Effector memory CD4-positive, alpha-beta T cell (primary cell): ENCODE measurements around the gene FHL2.

Experiments used
- DNase-seq, 3 donors: peaks; one replicate each; pipeline ENCODE4 v3.0.0-alpha.2; 2020
- H3K27ac ChIP-seq: 2 replicates; pipeline ENCODE4 v1.7.0; 2013; ENCODE audit warnings: mild to moderate bottlenecking, low read length, moderate library complexity; ENCODE audit not compliant: insufficient read depth, poor library complexity, severe bottlenecking
- H3K27me3 ChIP-seq: replicated peaks from 2 replicates; pipeline ENCODE4 v1.7.0; 2013; ENCODE audit warnings: mild to moderate bottlenecking, low read length; ENCODE audit not compliant: insufficient read depth, control insufficient read depth, poor library complexity, severe bottlenecking
- H3K36me3 ChIP-seq: 2 replicates; pipeline ENCODE4 v1.7.0; 2013; ENCODE audit warnings: mild to moderate bottlenecking, low read length, moderate library complexity; ENCODE audit not compliant: control insufficient read depth, insufficient read depth
- H3K4me1 ChIP-seq: 2 replicates; pipeline ENCODE4 v1.7.0; 2013; ENCODE audit warnings: low read length, mild to moderate bottlenecking; ENCODE audit not compliant: control insufficient read depth, insufficient read depth, poor library complexity, severe bottlenecking
- H3K4me3 ChIP-seq: 2 replicates; pipeline ENCODE4 v1.7.0; 2013; ENCODE audit warnings: low read length, low read depth, mild to moderate bottlenecking; ENCODE audit not compliant: insufficient read depth, poor library complexity, severe bottlenecking
- H3K9me3 ChIP-seq: 2 replicates; pipeline ENCODE4 v1.7.0; 2013; ENCODE audit warnings: mild to moderate bottlenecking, low read length, moderate library complexity; ENCODE audit not compliant: control insufficient read depth

Gene FHL2

DNA sequence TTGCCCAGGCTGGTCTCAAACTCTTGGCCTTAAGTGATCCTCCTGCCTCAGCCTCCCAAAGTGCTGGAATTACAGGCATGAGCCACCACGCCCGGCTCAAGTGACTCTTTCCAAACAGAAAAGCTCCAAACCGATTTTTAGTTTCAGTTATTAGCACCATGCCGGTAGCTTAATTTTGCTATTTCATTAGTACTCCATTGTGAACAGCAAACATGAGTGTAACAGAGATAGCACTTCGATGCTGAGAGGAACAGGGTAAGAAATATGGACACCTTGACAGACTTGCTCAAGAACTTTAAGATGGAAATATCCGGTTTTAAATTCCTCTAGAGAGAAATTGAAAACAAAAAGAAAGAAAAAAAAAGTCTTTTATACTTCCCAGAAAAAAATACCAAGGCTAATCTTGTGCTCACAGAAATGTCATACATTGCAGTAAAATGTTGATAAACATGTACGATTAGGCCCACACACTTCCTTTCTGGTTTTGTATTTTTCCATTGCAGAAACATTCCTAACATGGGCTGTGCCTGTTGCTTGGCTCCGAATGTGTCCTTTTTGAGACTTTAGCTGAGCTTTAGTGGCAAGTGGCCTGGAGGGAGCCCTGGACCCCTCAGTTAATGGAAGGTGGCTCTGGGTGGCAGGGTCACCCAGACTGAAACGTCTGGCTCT, 18.3 kb downstream of the FHL2 start:
- Histone ChIP-seq H3K27ac (no peak overlapping the region), H3K4me3 (no peak overlapping the region), H3K9me3 (no peaks in the 10 kb centered on the region), H3K27me3 (no peaks in the 10 kb centered on the region), H3K36me3 (no peaks in the 10 kb centered on the region), H3K4me1 (no peaks in the 10 kb centered on the region)
- no peak for DNase-seq

DNA sequence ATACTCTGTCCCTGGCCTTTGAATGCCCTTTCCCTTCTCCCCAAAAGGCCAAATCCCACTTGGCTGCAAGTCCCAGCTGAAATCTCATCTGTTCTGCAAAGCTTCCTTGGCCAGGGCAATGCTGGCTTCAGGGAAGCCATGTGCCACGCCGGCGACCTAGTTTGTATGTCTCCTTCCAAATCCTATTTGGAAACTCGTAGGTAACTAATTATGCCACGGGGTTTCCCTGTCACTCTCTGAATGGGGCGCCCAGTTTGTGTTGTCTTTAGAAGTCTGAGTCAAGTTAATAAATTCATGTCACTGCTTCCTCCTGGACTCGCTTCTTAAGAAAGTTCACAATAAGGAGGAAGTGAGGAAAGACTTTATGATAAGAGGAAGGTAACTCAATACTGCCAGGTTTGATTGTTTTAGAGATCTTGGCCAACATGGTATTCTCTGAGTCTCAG, 19.1 kb downstream of the FHL2 start:
- no peak overlapping the region for H3K27ac ChIP-seq
- no peak for DNase-seq
- H3K4me1 ChIP-seq: no peaks in the 10 kb centered on the region
- no peak overlapping the region for H3K4me3 ChIP-seq
- H3K27me3 ChIP-seq: no peaks in the 10 kb centered on the region
- H3K36me3 ChIP-seq: no peaks in the 10 kb centered on the region
- H3K9me3 ChIP-seq: no peaks in the 10 kb centered on the region

DNA sequence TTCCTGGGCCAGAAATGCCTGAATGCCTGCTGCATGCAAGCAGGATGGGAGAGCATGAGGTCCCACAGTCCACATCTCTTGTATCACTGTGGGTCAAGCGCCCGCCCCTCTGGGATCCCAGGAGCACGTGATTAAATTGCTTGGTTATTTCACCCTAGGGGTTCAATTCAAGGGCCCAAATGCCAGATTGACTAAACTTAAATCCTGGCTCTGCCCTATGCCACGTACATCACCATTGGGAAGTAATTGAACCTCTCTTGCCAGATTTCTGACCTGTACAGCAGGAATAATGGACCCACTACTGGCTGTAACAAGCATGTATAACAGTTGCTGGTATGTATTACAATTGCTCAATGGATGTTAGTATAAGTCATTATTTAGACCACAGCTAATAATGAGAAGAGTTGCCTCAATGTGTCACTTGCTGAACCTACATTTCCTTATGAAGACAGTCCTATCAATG, 19.9 kb downstream of the FHL2 start:
- Histone ChIP-seq H3K36me3 (no peaks in the 10 kb centered on the region), H3K4me1 (no peaks in the 10 kb centered on the region), H3K4me3 (no peak overlapping the region), H3K27me3 (no peaks in the 10 kb centered on the region), H3K9me3 (no peaks in the 10 kb centered on the region), H3K27ac (no peak overlapping the region)
- DNase-seq: no peak

DNA sequence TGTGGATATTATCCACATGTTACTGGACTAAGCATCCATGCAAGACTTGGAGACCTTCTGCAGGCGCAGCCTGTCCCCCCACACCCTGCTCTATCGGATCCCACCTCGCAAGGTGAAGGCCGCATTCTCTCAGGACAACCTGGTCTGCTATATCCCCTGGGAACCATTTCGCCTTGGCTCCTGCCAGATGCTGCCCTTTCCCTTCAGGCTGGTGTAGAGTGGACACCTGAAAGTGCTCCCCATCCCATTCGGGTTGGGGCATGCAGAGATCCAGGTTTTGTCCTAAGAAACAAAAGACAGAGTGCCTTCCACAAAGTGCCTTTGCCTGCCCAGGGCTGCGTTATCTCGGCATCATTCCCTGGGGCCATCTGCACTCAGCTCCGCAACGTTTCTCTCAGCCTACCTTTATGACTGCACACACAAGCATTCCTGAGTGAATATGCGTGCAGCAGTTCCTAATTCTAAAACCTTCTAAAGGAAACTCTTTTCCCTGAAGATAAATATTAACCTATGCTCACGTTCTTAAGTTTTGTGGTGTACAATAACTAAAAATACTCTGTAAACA, 20.5 kb downstream of the FHL2 start:
- H3K27ac ChIP-seq: no peak overlapping the region
- H3K4me1 ChIP-seq: peaks cover 3% of the 10 kb centered on the region
- no peak for DNase-seq
- no peaks in the 10 kb centered on the region for H3K9me3 ChIP-seq
- no peaks in the 10 kb centered on the region for H3K27me3 ChIP-seq
- H3K36me3 ChIP-seq: no peaks in the 10 kb centered on the region
- H3K4me3 ChIP-seq: no peak overlapping the region

DNA sequence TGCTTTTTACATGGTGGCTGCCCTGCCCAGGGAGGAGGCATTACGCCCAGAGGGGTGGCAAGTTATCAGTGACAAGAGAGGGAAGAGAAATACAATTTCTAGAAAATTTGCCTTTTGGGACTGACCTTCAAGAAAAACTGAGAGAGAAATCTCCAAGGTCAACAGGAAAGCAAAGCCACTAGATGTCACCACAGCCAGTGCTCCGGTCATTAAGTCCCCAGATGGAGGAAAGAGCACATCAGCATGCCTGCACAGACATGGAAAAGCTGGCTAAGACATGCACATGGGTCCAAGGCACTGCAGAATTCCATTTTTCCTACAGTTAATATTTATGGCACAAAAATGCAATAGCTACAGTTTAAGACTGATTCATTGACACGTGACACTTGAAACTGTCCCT, 21.0 kb downstream of the FHL2 start:
- no peaks in the 10 kb centered on the region for H3K9me3 ChIP-seq
- no peak overlapping the region for H3K27ac ChIP-seq
- H3K4me3 ChIP-seq: no peak overlapping the region
- no peak for DNase-seq
- H3K36me3 ChIP-seq: no peaks in the 10 kb centered on the region
- H3K27me3 ChIP-seq: no peaks in the 10 kb centered on the region
- peaks cover 6% of the 10 kb centered on the region for H3K4me1 ChIP-seq

DNA sequence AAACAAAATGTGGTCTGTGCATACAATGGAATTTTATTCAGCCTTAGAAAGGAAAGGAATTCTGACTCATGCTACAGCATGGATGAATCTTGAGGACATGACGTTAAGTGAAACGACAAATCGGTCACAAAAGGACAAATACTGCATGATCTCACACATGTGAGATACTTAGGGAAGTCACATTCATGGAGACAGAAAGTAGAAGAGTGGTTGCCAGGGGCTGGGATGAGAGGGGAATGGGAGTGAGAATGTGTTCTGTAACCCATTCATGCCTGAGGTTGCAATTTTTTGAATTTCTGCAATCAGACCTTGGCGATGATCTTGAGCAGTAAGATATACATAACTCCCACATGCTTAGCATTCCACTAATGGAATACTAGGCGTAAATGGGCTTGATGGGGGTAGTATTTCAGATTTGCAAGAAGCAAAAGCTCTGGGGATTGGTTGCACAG, 22.0 kb downstream of the FHL2 start:
- no peak for DNase-seq
- Histone ChIP-seq H3K36me3 (no peaks in the 10 kb centered on the region), H3K27ac (no peak overlapping the region)

DNA sequence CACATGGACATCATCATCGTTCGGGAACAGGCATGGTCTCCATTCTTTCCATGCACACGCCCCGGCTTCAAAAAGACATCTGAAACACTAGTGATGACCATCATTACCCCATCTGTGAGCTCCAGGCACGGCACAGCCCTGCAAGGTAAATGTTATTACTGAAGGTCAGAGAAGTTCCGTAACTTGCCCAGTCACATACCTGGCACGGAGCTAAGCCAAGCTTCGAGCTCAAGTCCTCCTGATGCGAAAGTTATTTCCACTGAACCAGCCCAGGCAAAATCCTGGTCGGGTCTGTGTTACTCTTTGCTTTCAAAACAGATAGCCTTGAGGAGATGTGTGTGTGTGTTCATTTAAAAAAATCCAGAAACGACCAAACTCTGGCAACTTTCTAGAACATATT, 22.8 kb downstream of the FHL2 start:
- Histone ChIP-seq H3K36me3 (no peaks in the 10 kb centered on the region), H3K4me3 (no peak overlapping the region), H3K27ac (no peak overlapping the region), H3K4me1 (peaks cover 6% of the 10 kb centered on the region), H3K27me3 (no peaks in the 10 kb centered on the region), H3K9me3 (no peaks in the 10 kb centered on the region)
- DNase-seq: no peak

More for the DNA sequence above, 22.0 kb downstream of the FHL2 start:
- no peaks in the 10 kb centered on the region for H3K9me3 ChIP-seq
- H3K27me3 ChIP-seq: no peaks in the 10 kb centered on the region
- peaks cover 6% of the 10 kb centered on the region for H3K4me1 ChIP-seq
- H3K4me3 ChIP-seq: no peak overlapping the region

DNA sequence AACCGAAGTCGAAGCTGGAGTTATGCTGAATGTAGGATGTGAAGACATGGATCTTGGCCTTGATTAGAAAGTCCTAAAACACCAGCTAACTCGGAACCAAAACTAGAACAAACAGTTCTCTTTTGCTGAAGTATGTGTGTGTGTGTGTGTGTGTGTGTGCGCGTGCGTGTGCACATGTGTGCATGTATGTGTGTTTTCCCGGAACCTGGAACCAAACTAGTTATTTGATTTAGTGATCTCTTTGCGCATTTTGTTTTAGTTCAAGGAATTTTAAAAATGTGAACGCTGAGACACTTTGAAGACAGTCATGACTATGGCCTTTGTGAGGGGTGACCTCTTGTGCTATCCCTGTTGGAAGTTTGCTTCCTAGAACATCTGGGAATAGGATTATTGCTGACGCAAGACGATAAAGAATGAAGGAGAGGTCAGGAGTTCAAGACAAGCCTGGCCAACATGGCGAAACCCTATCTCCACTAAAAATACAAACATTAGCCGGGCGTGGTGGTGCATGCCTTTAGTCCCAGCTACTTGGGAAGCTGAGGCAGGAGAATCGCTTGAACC, 23.8 kb downstream of the FHL2 start:
- no peaks in the 10 kb centered on the region for H3K27me3 ChIP-seq
- H3K9me3 ChIP-seq: no peaks in the 10 kb centered on the region
- peaks cover 7% of the 10 kb centered on the region for H3K4me1 ChIP-seq
- H3K4me3 ChIP-seq: no peak overlapping the region
- H3K27ac ChIP-seq: no peak overlapping the region
- no peaks in the 10 kb centered on the region for H3K36me3 ChIP-seq
- no peak for DNase-seq

DNA sequence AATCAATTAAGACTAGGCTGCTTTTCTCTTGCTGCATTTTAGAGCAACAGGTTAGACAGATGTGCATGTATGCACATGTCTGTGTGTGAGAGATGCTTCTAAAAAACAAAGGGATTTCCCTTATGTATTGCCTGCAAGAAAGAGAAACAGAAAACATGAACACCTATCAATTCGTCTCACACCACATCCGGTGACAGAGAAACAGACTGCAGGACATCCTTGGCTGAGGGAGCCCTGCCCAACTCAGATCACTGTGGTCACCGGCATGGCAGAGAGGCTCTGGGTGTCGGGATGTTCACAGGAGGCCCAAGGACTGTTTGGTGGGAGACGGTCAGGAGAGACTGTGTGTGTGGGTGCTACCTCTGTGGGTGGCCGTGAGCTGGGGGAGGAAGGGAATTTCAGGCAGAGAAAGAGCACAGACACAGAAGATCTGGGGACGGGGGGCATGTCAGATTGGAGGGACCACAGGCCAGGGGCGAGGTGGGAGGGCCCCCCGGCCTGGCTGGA, 24.9 kb downstream of the FHL2 start:
- H3K4me3 ChIP-seq: no peak overlapping the region
- DNase-seq: no peak
- H3K36me3 ChIP-seq: no peaks in the 10 kb centered on the region
- H3K9me3 ChIP-seq: no peaks in the 10 kb centered on the region
- no peak overlapping the region for H3K27ac ChIP-seq
- peaks cover 12% of the 10 kb centered on the region for H3K4me1 ChIP-seq
- H3K27me3 ChIP-seq: no peaks in the 10 kb centered on the region

DNA sequence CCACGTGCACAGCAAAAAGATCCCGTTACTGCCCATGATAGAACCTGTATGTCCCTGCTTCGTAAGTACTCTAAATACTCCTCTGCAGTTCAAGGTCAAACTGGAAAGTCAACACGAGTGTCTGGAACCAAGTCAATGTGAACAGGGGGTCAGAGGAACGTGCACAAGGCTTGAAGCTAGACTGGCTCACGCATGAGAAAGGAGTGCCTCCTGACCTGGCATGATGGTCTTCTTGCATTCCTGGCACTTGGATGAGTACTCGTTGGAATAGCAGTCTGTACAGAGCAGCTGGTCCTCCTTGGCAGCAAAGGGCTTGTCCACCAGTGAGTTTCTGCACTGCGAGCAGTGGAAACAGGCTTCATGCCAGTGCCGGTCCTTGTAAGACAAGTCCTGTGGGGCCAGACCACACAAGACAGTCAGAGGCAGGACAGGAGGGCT, 25.5 kb downstream of the FHL2 start:
- DNase-seq: no peak
- Histone ChIP-seq H3K27ac (no peak overlapping the region), H3K9me3 (no peaks in the 10 kb centered on the region), H3K4me3 (no peak overlapping the region), H3K36me3 (no peaks in the 10 kb centered on the region), H3K27me3 (no peaks in the 10 kb centered on the region), H3K4me1 (peaks cover 12% of the 10 kb centered on the region)
